K562 (cell line): ENCODE measurements around the gene CCDC69. TPM values are rescaled to one million over a fixed set of nuclear protein-coding genes. Genes with fewer than 3 reads are reported as not detected.

Experiments used
- CEBPB ChIP-seq: fragments of 450-650 bp; IDR thresholded peaks from 2 replicates; pipeline ENCODE4 v1.6.1; 2016; ENCODE audit warnings: missing genetic modification characterization, missing compliant biosample characterization
- FOXK2 ChIP-seq, 2 experiments: fragments of 450-650 bp; IDR thresholded peaks in 1 of 2; conservative IDR thresholded peaks in 1 of 2; 2 replicates each; pipeline ENCODE4 v1.6.1; 2016; ENCODE audit warnings: low read depth in 2 of 2, mild to moderate bottlenecking in 1 of 2
- IRF9 ChIP-seq: fragments of 450-650 bp; IDR thresholded peaks from 2 replicates; pipeline ENCODE4 v1.6.1; 2016; ENCODE audit warnings: missing biosample characterization, missing genetic modification characterization
- LARP7 ChIP-seq: fragments of 450-650 bp; IDR thresholded peaks from 2 replicates; pipeline ENCODE4 v1.6.1; 2016
- REST ChIP-seq, 2 experiments: fragments of 450-650 bp; formaldehyde crosslinking in 1 of 2; IDR thresholded peaks; 2 replicates each; pipeline versions ENCODE4 v1.4.0 to v1.6.1; 2014 to 2020; ENCODE audit warnings: mild to moderate bottlenecking in 2 of 2, borderline replicate concordance in 1 of 2, low read depth in 1 of 2
- SMARCA4 ChIP-seq: fragments of 450-650 bp; IDR thresholded peaks from 2 replicates; pipeline ENCODE4 v1.6.1; 2016
- ZBTB12 ChIP-seq: fragments of 250-450 bp; sonication (Bioruptor Pico); IDR thresholded peaks from 2 replicates; pipeline ENCODE4 v1.4.0; 2020
- polyA plus RNA-seq, 8 experiments: library from polyadenylated mRNA; depleted of rRNA in 4 of 8; stranded (reverse) in 5 of 8; unstranded in 3 of 8; fragments of >200 nt; fragmentation: Nextera tagmentation in 2 of 8; fragmentation: Illumina TruSeq in 1 of 8; extraction: Ambion mirVana in 2 of 8; extraction: Trizol in 1 of 8; gene quantifications; 2 replicates each; pipeline versions ENCODE4 v1.2.1 to v1.2.3, GENCODE V29; 2011 to 2014; ENCODE audit warnings: inconsistent platforms in 1 of 8, missing spikeins in 1 of 8
- total RNA-seq, 7 experiments: library from RNA; depleted of rRNA in 6 of 7; stranded (reverse); fragments of >200 nt in 6 of 7; fragmentation: Illumina TruSeq in 2 of 7; extraction: Trizol in 2 of 7; gene quantifications; 2 replicates each; pipeline versions ENCODE4 v1.2.1 to v1.2.3, GENCODE V29; 2011 to 2021; ENCODE audit warnings: low replicate concordance in 1 of 7

The CCDC69 gene
- total and polyA plus RNA-seq, 9 of the 15 experiments (the other 6 are each of a cell fraction or from before 2014, with no cell fraction given) = 0.65 to 12.2 (median 7.6) TPM

GRCh38 chr5:151250346-151251000 is 26.6 kb upstream of the CCDC69 start (continued):
- TF ChIP-seq REST (IDR thresholded peaks at IDR 0.05; ENCODE audit: borderline replicate concordance) (peak; percentile 55; the same call in 1 of the 2 replicates), REST (CRISPR knock-in tag; IDR thresholded peaks at IDR 0.05; ENCODE audit: low read depth) (0 out of 2 replicates have a peak, but pooled peaks have one; percentile 55), IRF9 (tag) (no peak), CEBPB (tag) (no peak), ZBTB12 (no peak), FOXK2 (conservative IDR thresholded peaks at IDR 0.05 in 1 of 2, IDR thresholded peaks at IDR 0.05 in 1 of 2; ENCODE audit: low read depth in 2 of 2) (peak in 1 of 2 experiments; percentile 42; a peak in 1 of 4 replicates), LARP7 (0 out of 2 replicates have a peak, but pooled peaks have one; percentile 23), SMARCA4 (0 out of 2 replicates have a peak, but pooled peaks have one; percentile 11)
